ENCODE results near the gene TMOD3.

Gene TMOD3

DNA sequence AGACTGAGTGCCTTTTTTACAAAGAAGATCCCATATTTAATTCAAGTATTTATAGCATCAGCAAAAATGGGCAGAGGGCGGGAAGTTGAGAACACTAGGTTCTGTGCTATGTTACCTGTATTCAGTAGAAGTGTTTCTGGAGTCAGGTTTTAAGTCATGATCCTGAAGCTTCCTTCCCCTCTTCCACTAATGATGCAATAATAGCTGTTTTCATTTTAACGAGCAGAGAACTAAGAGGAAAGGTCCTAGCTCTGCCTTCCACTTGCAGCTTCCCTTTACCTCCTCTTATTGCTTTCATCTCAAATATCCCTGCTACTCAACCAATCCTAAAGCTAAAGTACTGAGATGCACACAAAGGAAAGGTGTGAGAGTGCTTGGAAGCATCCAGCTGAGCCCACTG lies 16.9 kb upstream of the TMOD3 start:
- Histone ChIP-seq H3K9me3 (ENCODE audit: low read depth, low read length) (no peaks in the 10 kb centered on the region), H3K4me3 (no peak overlapping the region), H3K9ac (ENCODE audit: insufficient read length) (no peak overlapping the region), H3K36me3 (ENCODE audit: insufficient read depth, low read length) (no peaks in the 10 kb centered on the region), H3K27ac (no peak overlapping the region)
- no peak for TF ChIP-seq EZH2 (IDR thresholded peaks at IDR 0.05)
- DNase-seq (ENCODE audit: low read depth, low spot score) = no peak

DNA sequence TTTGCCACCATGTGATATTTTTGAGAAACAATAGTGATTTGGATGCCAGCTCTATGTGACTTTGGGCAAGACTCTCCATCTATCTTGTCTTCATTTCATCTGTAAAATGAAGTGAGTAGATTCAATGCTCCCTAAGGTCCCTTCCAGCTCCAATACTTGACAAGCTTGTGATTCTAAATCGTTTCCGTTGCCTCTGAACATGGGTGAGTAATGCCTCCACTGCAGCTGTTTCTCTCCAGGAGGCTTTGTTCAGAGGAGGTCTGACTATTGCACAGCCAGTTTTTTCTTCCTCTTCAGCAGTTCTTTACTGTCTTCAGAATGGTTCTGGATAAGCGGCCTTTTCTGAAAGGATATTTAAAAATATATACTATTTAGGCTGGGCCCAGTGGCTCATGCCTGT lies 14.8 kb upstream of the TMOD3 start:
- Histone ChIP-seq H3K9ac (ENCODE audit: insufficient read length) (no peak overlapping the region), H3K36me3 (ENCODE audit: insufficient read depth, low read length) (no peaks in the 10 kb centered on the region), H3K27ac (no peak overlapping the region), H3K9me3 (ENCODE audit: low read depth, low read length) (no peaks in the 10 kb centered on the region), H3K4me3 (no peak overlapping the region)
- DNase-seq (ENCODE audit: low read depth, low spot score) = no peak
- TF ChIP-seq FOXP2 (optimal IDR thresholded peaks at IDR 0.05; ENCODE audit: control extremely low read depth, extremely low read length, insufficient read depth) (no peak), POLR2AphosphoS5 (IDR thresholded peaks at IDR 0.05; ENCODE audit: borderline replicate concordance, low read depth, low read length) (no peak), EZH2 (IDR thresholded peaks at IDR 0.05) (no peak)

DNA sequence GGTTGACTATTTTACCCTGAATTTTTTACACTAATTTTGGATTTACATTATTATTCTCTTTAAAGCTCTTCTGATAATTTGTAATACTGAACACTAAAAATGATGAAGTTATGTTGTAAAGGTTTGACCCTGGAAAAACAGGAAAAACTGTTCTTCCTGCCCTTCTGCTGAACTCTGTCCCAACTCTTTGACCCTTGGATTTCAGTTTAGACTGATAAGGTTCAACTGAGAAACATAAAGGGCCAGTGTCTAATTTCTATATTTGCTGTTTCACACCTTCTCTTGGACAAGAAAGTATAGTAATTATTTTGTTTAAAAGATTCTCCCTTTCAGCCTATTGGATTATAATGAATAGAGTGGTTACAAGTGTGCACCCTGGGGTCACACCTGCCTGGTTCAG lies 12.8 kb upstream of the TMOD3 start:
- no peak overlapping the region for H3K27ac ChIP-seq
- no peak overlapping the region for H3K9ac ChIP-seq (ENCODE audit: insufficient read length)
- H3K36me3 ChIP-seq (ENCODE audit: insufficient read depth, low read length) = no peaks in the 10 kb centered on the region
- peaks cover 4% of the 10 kb centered on the region; the same call in 1 of the 2 replicates for H3K9me3 ChIP-seq (ENCODE audit: low read depth, low read length)
- TF ChIP-seq POLR2AphosphoS5 (IDR thresholded peaks at IDR 0.05; ENCODE audit: borderline replicate concordance, low read depth, low read length) (no peak), EZH2 (IDR thresholded peaks at IDR 0.05) (no peak), FOXP2 (optimal IDR thresholded peaks at IDR 0.05; ENCODE audit: control extremely low read depth, extremely low read length, insufficient read depth) (no peak)
- H3K4me3 ChIP-seq = no peak overlapping the region
- DNase-seq (ENCODE audit: low read depth, low spot score) = no peak

DNA sequence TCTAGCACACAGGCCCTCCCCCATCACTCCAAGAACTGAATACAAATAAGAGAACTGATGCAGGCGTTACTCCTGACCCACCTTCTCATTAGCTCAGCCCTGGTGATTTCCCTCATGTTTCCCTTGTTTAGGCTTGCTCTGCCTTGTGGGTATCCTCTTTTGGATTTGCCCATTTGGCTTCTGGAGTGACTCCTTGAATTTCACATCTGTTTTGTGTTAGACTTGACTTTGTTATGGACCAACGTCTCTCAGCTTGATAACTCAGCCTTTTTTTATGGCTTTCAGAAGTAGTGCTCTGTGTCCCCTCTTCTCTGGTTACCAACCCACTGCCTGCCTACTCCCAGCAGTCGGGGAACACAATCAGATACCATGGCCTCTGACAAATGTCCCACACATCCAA lies 11.3 kb upstream of the TMOD3 start:
- Histone ChIP-seq H3K9me3 (ENCODE audit: low read depth, low read length) (peaks cover 4% of the 10 kb centered on the region; the same call in 1 of the 2 replicates), H3K9ac (ENCODE audit: insufficient read length) (no peak overlapping the region), H3K27ac (no peak overlapping the region), H3K36me3 (ENCODE audit: insufficient read depth, low read length) (no peaks in the 10 kb centered on the region), H3K4me3 (no peak overlapping the region)
- TF ChIP-seq POLR2AphosphoS5 (IDR thresholded peaks at IDR 0.05; ENCODE audit: borderline replicate concordance, low read depth, low read length) = no peak
- no peak for TF ChIP-seq EZH2 (IDR thresholded peaks at IDR 0.05)
- no peak for TF ChIP-seq FOXP2 (optimal IDR thresholded peaks at IDR 0.05; ENCODE audit: control extremely low read depth, extremely low read length, insufficient read depth)
- DNase-seq (ENCODE audit: low read depth, low spot score) = no peak

DNA sequence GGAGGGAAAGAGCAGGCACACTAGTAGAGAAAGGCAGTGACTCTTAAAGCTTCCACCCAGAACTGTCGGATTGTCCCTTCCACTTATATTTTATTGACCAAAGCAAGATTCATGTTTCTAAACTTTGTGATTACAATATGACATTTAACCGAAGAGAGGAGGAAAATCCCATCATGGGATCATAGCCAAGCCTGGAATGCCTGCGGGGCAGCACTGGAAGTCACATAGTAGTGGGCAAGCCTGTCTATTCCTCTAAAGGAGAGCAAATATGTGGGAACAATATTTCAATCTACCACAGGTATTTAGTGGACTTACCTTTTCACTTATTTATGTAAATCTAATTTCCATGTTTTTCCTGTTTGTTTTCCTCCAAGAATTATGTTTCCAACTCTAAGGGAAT lies 3.8 kb upstream of the TMOD3 start:
- H3K9ac ChIP-seq (ENCODE audit: insufficient read length) = no peak overlapping the region
- no peak overlapping the region for H3K27ac ChIP-seq
- no peaks in the 10 kb centered on the region for H3K36me3 ChIP-seq (ENCODE audit: insufficient read depth, low read length)

DNA sequence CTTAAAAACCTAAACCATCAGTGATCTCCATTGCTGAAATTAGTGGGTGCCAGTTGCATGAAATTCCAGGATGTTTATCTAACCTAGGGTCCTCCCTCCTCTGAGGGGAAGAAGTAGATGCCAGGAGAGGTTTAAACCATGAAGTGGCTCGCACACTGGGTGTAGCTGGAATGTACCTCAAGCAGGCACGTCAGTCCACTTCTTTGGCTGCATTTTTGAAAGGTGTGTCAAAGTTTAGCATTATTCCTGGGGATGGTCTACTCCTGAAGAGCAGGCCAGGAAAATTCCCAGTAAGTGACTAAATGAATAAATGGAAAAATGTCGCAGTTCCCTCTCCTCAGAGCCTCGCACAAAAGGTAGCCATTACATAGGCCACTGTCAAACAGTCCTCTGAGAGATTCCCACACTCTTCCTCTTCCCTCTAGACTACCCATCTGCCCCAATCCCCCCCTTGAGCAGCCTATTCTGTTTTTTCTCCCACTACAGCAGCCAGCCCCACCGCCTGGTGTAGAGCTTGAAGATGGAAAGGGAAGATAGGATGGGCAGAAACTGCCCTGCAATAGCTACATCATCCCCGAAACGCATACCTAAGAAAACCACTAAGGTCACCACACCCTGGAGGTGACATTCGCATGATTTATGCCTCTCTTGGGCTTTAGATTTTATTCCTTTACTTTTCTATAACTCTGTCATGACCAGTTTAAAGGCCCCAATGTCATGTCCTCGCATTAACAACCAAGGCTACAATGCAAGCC lies 655 bp upstream of the TMOD3 start:
- no peak overlapping the region for H3K27ac ChIP-seq
- no peaks in the 10 kb centered on the region for H3K36me3 ChIP-seq (ENCODE audit: insufficient read depth, low read length)
- H3K9ac ChIP-seq (ENCODE audit: insufficient read length) = no peak overlapping the region
- H3K9me3 ChIP-seq (ENCODE audit: low read depth, low read length) = no peaks in the 10 kb centered on the region
- peak overlapping the region; percentile 97 for H3K4me3 ChIP-seq
- no peak for DNase-seq (ENCODE audit: low read depth, low spot score)
- TF ChIP-seq POLR2AphosphoS5 (IDR thresholded peaks at IDR 0.05; ENCODE audit: borderline replicate concordance, low read depth, low read length) (no peak), FOXP2 (optimal IDR thresholded peaks at IDR 0.05; ENCODE audit: control extremely low read depth, extremely low read length, insufficient read depth) (no peak), EZH2 (IDR thresholded peaks at IDR 0.05) (no peak)

More for the DNA sequence above, 3.8 kb upstream of the TMOD3 start:
- no peak for DNase-seq (ENCODE audit: low read depth, low spot score)
- no peak overlapping the region for H3K4me3 ChIP-seq
- TF ChIP-seq POLR2AphosphoS5 (IDR thresholded peaks at IDR 0.05; ENCODE audit: borderline replicate concordance, low read depth, low read length) (no peak), FOXP2 (optimal IDR thresholded peaks at IDR 0.05; ENCODE audit: control extremely low read depth, extremely low read length, insufficient read depth) (no peak), EZH2 (IDR thresholded peaks at IDR 0.05) (no peak)
- H3K9me3 ChIP-seq (ENCODE audit: low read depth, low read length) = peaks cover 4% of the 10 kb centered on the region; the same call in 1 of the 2 replicates

DNA sequence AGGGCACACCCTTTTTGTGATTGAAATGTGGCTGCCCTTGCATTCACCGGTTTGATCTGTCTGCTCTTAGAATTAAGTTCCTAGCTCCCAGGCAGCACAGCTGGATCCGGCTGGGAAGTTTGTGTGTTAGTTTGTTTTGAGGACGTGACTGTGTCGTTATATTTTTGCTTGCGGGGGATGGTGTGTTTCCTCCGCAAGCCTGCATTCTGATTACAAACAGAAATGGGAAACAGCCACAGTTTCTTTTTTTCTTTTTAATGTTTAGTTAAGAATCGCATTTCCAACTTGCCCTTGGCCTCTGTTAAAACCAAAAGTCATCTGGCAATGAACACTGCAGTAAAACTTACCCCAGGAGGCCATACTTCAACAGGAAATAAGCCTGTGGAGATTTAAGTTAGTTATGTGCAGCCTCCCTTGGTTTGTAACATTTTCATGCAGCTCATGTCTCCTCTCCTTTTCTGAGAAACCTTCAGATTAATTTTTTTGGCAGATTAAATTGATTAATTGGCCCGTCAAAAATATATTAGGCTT lies 888 bp downstream of the TMOD3 start:
- DNase-seq (ENCODE audit: low read depth, low spot score) = peak; percentile 88
- Histone ChIP-seq H3K9me3 (ENCODE audit: low read depth, low read length) (no peaks in the 10 kb centered on the region), H3K9ac (ENCODE audit: insufficient read length) (peak overlapping the region; percentile 77), H3K36me3 (ENCODE audit: insufficient read depth, low read length) (no peaks in the 10 kb centered on the region), H3K4me3 (peak overlapping the region; percentile 97), H3K27ac (peak overlapping the region; percentile 79)
- TF ChIP-seq FOXP2 (optimal IDR thresholded peaks at IDR 0.05; ENCODE audit: control extremely low read depth, extremely low read length, insufficient read depth) (peak; percentile 96), EZH2 (IDR thresholded peaks at IDR 0.05) (no peak), POLR2AphosphoS5 (IDR thresholded peaks at IDR 0.05; ENCODE audit: borderline replicate concordance, low read depth, low read length) (no peak)

DNA sequence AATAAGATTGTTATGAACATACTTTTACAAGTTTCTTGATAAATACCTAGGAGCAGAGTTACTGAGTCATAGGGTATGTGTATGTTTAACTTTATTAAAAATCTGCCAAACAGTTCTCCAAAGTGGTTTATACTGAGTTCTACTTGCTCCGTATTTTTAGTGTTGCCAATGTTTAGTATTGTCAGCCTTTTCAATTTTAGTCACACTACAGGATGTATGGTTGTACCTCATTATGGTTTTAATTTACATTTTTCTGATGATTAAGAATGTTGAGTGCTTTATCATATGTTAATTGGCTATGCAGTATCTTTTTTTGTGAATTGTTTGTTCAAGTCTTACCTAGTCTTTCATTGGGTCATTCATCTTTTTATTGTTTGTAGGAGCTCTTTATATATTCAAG lies 4.3 kb downstream of the TMOD3 start:
- no peak for DNase-seq (ENCODE audit: low read depth, low spot score)
- Histone ChIP-seq H3K9ac (ENCODE audit: insufficient read length) (no peak overlapping the region), H3K4me3 (no peak overlapping the region), H3K9me3 (ENCODE audit: low read depth, low read length) (no peaks in the 10 kb centered on the region), H3K36me3 (ENCODE audit: insufficient read depth, low read length) (no peaks in the 10 kb centered on the region), H3K27ac (no peak overlapping the region)
- no peak for TF ChIP-seq EZH2 (IDR thresholded peaks at IDR 0.05)
- TF ChIP-seq POLR2AphosphoS5 (IDR thresholded peaks at IDR 0.05; ENCODE audit: borderline replicate concordance, low read depth, low read length) = no peak
- TF ChIP-seq FOXP2 (optimal IDR thresholded peaks at IDR 0.05; ENCODE audit: control extremely low read depth, extremely low read length, insufficient read depth) = no peak
